GM19438 (cell line): ENCODE results near the gene CENPM.

Experiments used
- ATAC-seq: cut with Tn5 transposase; IDR thresholded peaks from one replicate; pipeline ENCODE4 v1.9.1; 2021; ENCODE audit warnings: low read depth; ENCODE audit not compliant: unreplicated experiment

The CENPM gene

DNA sequence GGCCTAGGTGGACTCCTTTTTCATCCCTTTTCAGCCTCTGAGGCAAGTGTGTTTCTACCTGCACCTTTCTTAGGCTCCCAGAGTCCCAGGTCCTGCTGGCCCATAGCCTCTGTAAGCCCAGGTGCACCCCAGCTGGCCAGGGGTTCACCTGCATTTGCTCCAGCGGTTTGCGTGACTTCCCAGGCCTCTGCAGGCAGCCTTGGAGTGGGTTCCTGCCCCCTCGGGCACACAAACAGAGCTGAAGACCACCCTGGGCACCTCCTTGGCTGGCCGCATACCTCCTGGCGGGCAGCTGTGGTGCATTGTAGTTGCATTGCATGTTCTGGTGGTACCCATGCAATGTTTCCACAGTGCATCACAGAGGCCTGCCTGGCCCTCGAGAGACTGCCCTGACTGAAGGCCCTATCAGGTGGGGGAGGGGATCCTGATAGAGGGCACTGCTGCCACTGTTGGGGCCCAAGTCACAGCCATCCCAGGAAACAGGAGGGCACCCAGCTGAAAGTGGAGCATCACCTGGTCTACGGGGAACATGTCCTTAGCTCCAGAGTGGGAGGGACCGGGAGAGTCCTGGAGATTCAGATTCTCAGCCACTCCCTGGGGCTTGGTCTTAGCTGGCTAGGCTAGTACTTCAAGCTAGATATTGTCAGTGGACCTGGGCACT, 46.2 kb downstream of the CENPM start:
- ATAC-seq: no peak

DNA sequence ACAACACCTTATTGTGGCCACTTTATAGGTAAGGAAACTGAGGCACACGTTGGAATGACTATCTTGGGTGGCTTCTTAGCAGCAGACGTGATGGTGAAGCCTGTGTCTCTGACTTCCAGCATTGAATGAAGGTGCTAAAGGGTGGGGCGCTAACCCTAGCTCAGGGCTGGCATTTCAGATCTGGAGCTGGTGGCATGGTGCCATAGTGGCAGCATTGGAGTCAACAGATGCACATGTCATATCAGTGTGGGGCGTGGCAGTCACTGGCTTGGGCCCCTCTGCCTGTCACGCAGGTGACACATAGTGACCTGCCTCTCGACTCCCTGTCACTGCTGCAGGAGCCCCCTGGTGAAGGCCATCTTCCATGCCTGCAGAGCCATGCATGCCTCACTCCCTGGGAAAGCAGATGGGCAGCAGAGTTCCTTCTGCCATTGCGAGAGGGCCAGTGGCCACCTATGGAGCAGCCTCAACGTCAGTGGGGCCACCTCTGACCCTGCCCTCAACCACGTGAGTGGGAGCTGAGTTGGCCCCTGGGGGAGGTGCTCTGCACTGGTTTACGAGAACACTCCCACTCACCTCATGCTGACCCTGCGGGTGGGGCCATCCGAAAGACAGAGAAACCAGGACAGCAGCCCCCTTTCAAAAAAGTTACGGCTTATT, 46.8 kb downstream of the CENPM start:
- no peak for ATAC-seq

DNA sequence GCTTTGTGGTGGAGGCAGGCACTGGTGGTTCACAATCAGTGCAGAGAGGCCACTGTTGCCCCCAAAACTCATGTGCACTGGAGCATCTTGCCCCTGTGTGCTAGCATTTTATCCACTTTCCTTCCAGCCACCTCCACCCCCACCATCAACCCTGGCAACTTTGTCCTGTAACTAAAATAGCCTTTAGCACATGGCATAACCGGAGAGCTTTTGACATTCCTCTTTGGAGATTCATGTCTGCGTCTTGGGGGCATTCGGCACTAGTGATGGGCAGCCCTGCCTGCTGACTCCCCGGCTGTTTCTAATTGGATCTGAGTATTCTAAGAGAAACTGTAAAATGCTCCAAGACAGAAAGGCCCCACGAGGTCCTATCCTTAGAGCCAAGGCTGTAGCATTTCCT, 47.8 kb downstream of the CENPM start:
- ATAC-seq: no peak

- no peak for ATAC-seq
Observed at GRCh38 chr22:41898645-41899044, 48.3 kb downstream of the CENPM start.

DNA sequence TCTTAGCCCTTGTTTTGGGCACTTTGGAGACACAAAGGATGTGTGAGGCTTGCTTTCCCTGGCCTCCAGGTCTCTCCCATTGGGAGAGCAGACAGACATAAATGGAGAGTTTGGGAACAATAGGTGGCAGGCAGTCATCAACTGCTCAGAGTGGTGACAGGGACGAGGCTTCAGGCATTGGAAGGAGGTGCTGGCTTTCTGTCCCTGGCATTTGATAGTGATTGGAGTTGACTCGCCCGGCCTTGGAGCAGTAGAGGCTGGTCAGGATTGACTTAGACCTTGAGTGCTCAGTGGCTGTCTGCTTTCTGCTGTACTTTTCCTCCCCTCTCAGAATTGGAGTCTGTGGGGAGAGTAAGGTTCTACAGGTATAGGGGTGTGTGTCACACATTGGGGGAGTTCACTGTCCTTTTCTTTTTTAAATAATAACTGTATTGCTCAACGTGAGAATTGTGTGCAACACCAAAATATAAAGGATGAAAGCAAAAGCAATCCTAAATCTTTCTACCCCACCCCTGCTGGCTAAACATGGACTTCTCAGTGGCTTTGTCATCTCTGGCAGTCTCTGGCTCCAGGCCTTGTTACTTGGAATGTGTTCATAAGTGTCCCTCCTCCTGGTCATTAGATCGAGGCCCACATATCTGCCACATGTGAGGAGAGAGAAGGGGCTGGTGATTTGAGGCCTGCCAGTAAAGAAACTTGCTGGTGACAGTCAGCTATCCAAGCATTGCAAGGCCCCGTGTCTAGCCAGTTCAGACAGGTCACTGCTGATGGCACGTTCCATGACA, 53.2 kb downstream of the CENPM start:
- no peak for ATAC-seq

- ATAC-seq: no peak
Observed at GRCh38 chr22:41892721-41893120, 54.2 kb downstream of the CENPM start.

DNA sequence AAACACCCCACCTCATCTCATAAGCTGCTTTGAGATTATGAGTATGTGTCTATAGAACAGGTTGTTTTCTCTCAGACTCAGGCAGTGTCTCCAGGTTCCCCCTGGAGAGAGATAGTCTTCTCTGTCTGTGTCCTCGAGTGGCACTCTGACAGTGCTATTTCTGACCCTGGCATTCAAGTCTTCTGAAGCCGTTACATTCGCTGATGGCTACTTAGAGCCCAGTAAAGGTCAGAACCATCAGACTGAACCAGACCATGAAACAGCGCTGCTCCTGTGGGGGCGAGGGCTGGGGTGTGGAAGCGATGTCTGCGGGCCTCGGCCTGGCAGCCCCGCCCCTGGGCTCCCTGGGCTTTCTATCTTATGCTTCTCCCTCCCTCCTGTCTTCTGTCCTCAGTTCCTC, 55.5 kb downstream of the CENPM start:
- no peak for ATAC-seq
